GM12873 (cell line): ENCODE results near the gene IVD.

Experiments used
- TF ChIP-seq, protein P1 (sequence below): IDR thresholded peaks from 2 replicates; pipeline ENCODE4 v1.5.1; 2012; ENCODE audit warnings: low read depth, mild to moderate bottlenecking, moderate library complexity, low read length, control low read depth; ENCODE audit not compliant: insufficient read depth; ENCODE audit errors: missing control alignments

The IVD gene

DNA sequence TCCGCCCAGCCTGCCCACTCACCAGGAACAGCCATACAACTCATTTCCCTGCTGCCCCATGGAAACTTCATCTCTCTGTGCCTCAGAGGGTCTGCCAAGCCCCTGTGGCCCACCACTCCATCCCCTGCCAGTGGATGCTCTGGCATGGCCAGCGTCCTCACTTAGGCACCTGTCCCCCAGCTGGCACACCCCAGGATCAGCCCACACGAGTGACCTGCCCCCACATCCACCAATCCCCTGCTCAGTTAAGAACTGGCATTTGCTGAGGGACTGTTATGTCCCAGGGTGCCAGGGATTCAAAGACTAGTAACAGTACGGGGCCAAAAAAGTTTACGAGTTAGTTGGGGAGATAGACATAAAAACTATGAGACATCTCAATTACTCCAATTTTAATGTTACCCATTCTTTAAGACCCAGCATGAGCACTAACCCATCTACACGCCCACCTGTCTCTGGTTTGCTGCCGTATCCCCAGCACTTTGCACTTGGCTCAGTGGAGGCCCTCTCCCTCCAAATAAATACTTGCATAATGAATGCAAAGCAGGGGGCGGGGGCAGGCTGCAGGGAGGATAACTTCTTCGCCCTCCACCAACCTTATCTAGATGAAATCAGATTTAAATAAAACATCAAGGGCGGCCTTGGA lies 23.6 kb downstream of the IVD start:
- TF ChIP-seq, protein P1, sequence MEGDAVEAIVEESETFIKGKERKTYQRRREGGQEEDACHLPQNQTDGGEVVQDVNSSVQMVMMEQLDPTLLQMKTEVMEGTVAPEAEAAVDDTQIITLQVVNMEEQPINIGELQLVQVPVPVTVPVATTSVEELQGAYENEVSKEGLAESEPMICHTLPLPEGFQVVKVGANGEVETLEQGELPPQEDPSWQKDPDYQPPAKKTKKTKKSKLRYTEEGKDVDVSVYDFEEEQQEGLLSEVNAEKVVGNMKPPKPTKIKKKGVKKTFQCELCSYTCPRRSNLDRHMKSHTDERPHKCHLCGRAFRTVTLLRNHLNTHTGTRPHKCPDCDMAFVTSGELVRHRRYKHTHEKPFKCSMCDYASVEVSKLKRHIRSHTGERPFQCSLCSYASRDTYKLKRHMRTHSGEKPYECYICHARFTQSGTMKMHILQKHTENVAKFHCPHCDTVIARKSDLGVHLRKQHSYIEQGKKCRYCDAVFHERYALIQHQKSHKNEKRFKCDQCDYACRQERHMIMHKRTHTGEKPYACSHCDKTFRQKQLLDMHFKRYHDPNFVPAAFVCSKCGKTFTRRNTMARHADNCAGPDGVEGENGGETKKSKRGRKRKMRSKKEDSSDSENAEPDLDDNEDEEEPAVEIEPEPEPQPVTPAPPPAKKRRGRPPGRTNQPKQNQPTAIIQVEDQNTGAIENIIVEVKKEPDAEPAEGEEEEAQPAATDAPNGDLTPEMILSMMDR = no peak

DNA sequence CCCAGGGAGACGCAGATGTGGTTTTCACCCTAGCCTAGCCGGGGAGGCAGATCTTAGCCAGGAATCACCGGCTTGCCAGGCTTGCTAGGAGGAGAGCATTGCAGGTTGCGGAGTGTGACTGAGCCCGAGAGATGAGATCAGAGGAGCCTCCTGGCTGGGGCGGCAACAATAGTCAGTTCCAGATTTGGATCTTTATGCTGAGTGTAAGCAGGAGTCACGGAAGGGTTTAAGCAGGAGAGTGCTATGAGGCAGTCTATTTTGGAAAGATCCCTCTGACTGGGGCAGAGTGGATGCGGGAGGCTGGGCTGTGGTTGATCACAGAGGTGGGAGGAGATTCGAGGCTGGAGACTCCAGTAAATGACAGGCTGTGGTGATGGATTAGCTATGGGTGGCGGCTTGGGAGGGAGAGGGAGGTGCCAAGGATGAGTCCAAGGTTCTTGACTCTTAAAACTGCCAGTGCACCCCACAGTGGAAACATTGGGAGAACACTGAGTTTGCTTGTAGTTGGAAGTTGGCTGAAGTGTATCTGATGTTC lies 24.7 kb downstream of the IVD start:
- TF ChIP-seq, protein P1 = no peak

DNA sequence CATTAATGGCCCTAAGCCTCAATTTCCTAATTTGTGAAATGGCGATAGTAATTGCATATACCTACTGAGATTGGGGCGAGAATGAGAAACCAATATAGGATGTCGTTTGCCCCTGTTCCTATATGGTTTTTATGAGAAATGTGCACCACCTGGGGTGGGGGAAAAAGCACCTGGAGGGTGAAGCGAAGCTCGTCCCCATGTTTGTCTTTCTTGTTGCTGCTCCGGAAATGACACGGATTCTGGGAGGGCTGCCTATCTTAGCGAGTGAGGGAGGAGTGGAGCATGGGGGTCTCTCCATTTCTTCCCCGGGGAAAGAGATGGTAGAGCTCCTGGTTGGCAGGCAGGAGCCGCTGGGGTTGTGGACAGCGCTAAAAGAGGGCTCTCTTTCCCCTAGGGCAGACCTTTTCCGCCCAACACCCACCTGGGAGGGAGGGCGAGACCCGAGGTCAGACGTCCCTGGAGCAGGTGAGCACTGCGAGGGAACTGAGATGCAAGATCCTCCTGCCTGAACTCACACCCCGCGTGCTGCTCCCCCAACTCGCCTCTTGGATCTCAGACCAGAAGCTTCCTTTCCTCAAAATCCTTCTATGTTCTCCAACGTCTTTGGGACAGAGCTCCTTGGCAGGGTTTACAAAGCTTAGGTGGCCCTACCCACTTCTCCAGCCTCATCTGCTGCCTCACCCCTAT lies 29.6 kb downstream of the IVD start:
- TF ChIP-seq, protein P1 = no peak

DNA sequence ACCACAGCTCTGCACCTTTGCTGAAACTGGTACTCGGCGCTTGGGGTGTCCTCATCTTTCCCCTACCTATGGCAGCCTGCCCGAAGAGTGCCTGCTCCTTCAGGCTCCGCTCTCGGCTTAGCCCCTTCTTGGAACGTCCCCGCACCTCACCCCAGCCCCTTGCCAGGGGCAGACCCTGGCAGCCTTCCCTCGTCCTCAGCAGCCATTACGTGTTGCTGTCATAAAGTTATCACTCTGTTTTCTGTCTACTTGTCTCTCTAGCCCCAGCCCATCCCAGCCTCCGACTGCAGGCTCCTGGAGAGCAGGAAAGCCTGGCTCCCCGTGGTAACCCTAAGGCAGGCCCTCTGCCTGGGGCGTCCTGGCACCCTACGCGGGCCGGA lies 30.1 kb downstream of the IVD start:
- TF ChIP-seq, protein P1 = no peak

DNA sequence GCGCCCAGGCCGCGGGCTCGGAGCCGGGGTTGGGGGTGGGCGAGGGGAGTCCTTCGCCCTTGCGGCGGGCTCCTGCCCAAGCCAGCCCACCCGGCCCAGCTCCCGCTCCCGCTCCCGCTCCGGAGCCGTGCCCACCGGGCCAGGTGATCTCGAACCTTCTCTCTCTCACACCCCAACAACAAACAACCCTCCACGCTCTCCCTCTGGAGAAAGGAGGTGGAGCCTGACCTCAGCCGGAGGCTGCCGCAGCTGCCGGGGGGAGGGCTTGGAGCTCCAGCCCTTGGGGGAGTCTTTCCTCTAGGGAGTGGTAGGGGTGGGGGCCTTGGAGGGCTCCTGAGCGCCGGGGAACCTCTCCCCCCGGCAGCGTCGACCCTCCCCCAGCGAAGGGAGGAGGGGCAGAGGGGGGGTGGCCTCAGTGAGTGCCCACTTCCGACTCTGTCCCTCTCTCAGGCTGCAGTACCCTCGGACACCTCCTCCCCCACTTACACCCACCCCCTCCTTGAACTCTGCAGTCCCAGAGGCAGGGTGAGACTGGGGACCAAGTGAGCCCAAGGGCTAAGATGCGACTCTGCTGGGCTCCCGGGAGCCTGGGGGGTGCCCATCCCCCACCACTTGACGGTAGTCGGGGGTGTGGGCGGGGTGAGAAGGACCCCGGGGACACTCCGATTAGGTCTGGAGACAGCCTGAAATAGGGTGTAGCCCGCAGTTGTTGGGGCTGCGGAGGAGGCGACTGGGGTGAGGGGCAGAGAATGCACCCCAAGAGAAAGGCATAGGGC lies 30.7 kb downstream of the IVD start:
- TF ChIP-seq, protein P1 = no peak

DNA sequence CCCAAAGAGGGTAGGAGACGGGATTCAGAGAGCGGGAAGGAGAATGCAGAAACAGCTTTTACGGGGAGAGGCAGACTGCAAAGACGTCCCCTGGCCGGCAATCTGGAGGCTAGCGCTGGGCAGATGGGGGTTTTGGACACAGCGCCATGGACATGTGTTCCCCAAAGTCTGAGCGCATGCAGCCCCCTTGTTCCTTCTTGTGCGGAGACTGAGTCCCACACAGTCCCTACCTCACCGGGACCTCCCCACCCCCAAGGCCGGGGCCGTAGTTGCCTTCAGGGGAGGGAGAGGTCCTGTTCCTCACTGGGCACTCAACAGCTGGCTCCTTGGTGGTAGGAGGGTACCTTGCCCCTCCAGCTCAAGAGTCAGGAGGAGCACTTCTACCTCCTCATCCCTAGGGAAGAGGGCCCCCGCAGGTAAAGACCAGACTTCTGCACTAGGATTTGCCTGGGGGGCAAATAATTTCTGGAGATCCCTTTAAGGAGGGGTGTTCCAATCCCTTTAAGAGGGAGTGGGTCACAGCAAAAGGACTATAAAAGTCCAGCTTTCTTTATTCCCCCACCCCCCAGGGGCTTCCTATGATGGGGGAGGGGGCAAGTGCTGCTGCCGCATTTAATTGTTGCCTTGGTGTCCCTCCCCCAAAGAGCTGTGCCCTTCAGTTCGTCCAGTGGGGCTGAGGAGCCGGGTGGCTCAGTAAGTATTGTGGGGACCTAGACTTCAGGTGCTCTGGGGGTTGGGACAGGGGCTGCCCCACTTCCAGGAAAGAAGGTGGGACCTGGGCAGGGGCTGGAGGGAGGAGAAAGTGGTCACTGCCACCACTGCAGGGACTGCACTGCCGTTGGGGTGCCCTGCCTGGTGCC lies 31.5 kb downstream of the IVD start:
- TF ChIP-seq, protein P1 = no peak
